Tibial artery (tissue), 4 donors: Measurements from ENCODE around the gene KCNQ4.

Experiments used
- DNase-seq, 2 donors: peaks; one replicate each; pipeline ENCODE4 v3.0.0-alpha.2; 2019
- H3K27ac ChIP-seq, 2 donors: fragments of 200-600 bp; sonication (generic) in 1 of 2; 1 replicate in 1 of 2; 2 replicates in 1 of 2; pipeline ENCODE4 v1.5.1; 2018 to 2019; ENCODE audit warnings: mild to moderate bottlenecking in 1 of 2
- H3K27me3 ChIP-seq, 2 donors: fragments of 200-600 bp; sonication (generic) in 1 of 2; one replicate each; pipeline versions ENCODE4 v1.5.1 to v1.6.0; 2016 to 2019
- H3K36me3 ChIP-seq, 3 donors: fragments of 200-600 bp; sonication (generic) in 2 of 3; one replicate each; pipeline ENCODE4 v1.5.1; 2016 to 2019; ENCODE audit warnings: mild to moderate bottlenecking in 2 of 3
- H3K4me1 ChIP-seq, 4 donors: fragments of 200-600 bp; sonication (generic) in 2 of 4; 1 replicate in 3 of 4; 2 replicates in 1 of 4; pipeline ENCODE4 v1.5.1; 2016 to 2019
- H3K4me3 ChIP-seq, 2 donors: fragments of 200-600 bp; sonication (generic) in 1 of 2; 1 replicate in 1 of 2; 2 replicates in 1 of 2; pipeline ENCODE4 v1.5.1; 2018 to 2019; ENCODE audit warnings: mild to moderate bottlenecking in 2 of 2
- H3K9me3 ChIP-seq, 3 donors: fragments of 200-600 bp; sonication (generic) in 1 of 3; one replicate each; pipeline ENCODE4 v1.5.1; 2016 to 2019
- CTCF ChIP-seq, 2 experiments: fragments of 200-600 bp in 1 of 2; fragments of 450-650 bp in 1 of 2; IDR thresholded peaks; one replicate each; pipeline ENCODE4 v1.5.1; 2017 to 2019; ENCODE audit warnings: antibody characterized with exemption in 2 of 2, mild to moderate bottlenecking in 1 of 2, moderate library complexity in 1 of 2
- intact Hi-C: fragments of 100-400 bp; cut with DNase I; formaldehyde crosslinking; loops from one replicate; pipeline ENCODE4 v1.15.0; 2023; ENCODE audit warnings: low total_unique reads

Gene KCNQ4

GRCh38 chr1:40836283-40836682, 52.7 kb downstream of the KCNQ4 start:
- Histone ChIP-seq H3K4me1 (no peaks in the 10 kb centered on the region), H3K9me3 (no peaks in the 10 kb centered on the region), H3K27me3 (no peaks in the 10 kb centered on the region), H3K4me3 (no peak overlapping the region), H3K36me3 (peaks cover 5 to 61% (median 41%) of the 10 kb centered on the region in 3 donors), H3K27ac (no peak overlapping the region)
- no peak for DNase-seq
- no peak for TF ChIP-seq CTCF (IDR thresholded peaks at IDR 0.05)
- intact Hi-C loops, result no loop called here

- Histone ChIP-seq H3K4me1 (no peaks in the 10 kb centered on the region), H3K4me3 (no peak overlapping the region), H3K27me3 (no peaks in the 10 kb centered on the region), H3K9me3 (peaks cover 0 to 5% (median 0%) of the 10 kb centered on the region in 3 donors), H3K36me3 (peaks cover 5 to 50% (median 36%) of the 10 kb centered on the region in 3 donors), H3K27ac (no peak overlapping the region)
- no peak for TF ChIP-seq CTCF (IDR thresholded peaks at IDR 0.05)
- intact Hi-C loops, result no loop called here
- DNase-seq, result no peak
Observed at GRCh38 chr1:40837601-40838000, 54.0 kb downstream of the KCNQ4 start.

- DNase-seq, result no peak
- TF ChIP-seq CTCF (IDR thresholded peaks at IDR 0.05), result no peak
- Histone ChIP-seq H3K9me3 (peaks cover 0 to 8% (median 0%) of the 10 kb centered on the region in 3 donors), H3K36me3 (peaks cover 9 to 44% (median 32%) of the 10 kb centered on the region in 3 donors), H3K4me1 (no peaks in the 10 kb centered on the region), H3K27ac (no peak overlapping the region), H3K27me3 (no peaks in the 10 kb centered on the region), H3K4me3 (no peak overlapping the region)
- intact Hi-C loops, result no loop called here
Observed at GRCh38 chr1:40838045-40838979, 54.7 kb downstream of the KCNQ4 start.

- DNase-seq, result no peak
- no peak overlapping the region for H3K27ac ChIP-seq
- no peaks in the 10 kb centered on the region for H3K27me3 ChIP-seq
- no peak overlapping the region for H3K4me3 ChIP-seq
- H3K36me3 ChIP-seq, result peaks cover 9 to 42% (median 32%) of the 10 kb centered on the region in 3 donors
- no peak for TF ChIP-seq CTCF (IDR thresholded peaks at IDR 0.05)
- H3K4me1 ChIP-seq, result no peaks in the 10 kb centered on the region
- peaks cover 0 to 8% (median 0%) of the 10 kb centered on the region in 3 donors for H3K9me3 ChIP-seq
- intact Hi-C loops, result no loop called here
Observed at GRCh38 chr1:40838980-40839942, 55.7 kb downstream of the KCNQ4 start.

GRCh38 chr1:40839943-40840335, 56.4 kb downstream of the KCNQ4 start:
- no peak for TF ChIP-seq CTCF (IDR thresholded peaks at IDR 0.05)
- DNase-seq, result no peak
- H3K4me1 ChIP-seq, result no peaks in the 10 kb centered on the region
- intact Hi-C loops, result no loop called here
- peaks cover 9 to 38% (median 28%) of the 10 kb centered on the region in 3 donors for H3K36me3 ChIP-seq
- H3K9me3 ChIP-seq, result peaks cover 0 to 8% (median 0%) of the 10 kb centered on the region in 3 donors
- no peaks in the 10 kb centered on the region for H3K27me3 ChIP-seq
- no peak overlapping the region for H3K27ac ChIP-seq
- H3K4me3 ChIP-seq, result no peak overlapping the region
